Posterior vena cava (tissue), 2 donors: ENCODE data around the gene SNX15. TPM values are rescaled to one million over a fixed set of nuclear protein-coding genes. Genes with fewer than 3 reads are reported as not detected.

ENCODE experiments used
- DNase-seq: peaks from one replicate; pipeline ENCODE4 v3.0.0-alpha.2; 2020; ENCODE audit warnings: low spot score
- intact Hi-C, 2 donors: fragments of 100-400 bp; cut with DNase I; formaldehyde crosslinking; loops; one replicate each; pipeline versions ENCODE4 v1.14.1 to v1.14.2; 2022 to 2023
- total RNA-seq, 2 donors: library from RNA; stranded (reverse); fragmentation: NEBNext Ultra II Directional; extraction: Animal tissue kit (Norgen Biotek cat#: 25700); gene quantifications; one replicate each; pipeline ENCODE4 v1.2.1, GENCODE V29; 2021
- donor health status: DM: yes; HTN: yes; CAD: no.
- donor health status: DM: yes; HTN: yes; CAD: no.

The SNX15 gene
- total RNA-seq, 2 donors from 2014 or later, result 17.4 to 21.1 TPM

DNA sequence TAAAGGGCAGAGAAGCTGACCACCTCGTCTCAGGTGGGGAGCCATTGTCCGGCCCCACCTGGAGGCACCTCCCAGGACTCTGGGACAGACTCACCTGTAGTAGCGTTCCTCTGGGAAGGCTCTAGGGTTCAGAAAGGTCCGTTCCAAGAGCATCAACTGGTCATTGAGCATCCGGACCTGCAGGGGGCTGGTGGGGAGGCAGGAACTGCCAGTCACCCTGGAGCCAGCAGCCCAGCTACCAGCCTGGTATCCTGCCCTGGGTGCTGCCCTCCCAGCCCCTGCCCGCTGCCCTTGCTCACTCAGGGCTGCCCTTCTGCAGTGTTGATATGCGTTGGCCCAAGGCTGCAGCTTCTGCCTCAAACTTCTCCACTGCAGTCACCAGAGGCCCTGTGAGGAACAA, 18.5 kb downstream of the SNX15 start:
- intact Hi-C loops, result no loop called here
- no peak for DNase-seq

DNA sequence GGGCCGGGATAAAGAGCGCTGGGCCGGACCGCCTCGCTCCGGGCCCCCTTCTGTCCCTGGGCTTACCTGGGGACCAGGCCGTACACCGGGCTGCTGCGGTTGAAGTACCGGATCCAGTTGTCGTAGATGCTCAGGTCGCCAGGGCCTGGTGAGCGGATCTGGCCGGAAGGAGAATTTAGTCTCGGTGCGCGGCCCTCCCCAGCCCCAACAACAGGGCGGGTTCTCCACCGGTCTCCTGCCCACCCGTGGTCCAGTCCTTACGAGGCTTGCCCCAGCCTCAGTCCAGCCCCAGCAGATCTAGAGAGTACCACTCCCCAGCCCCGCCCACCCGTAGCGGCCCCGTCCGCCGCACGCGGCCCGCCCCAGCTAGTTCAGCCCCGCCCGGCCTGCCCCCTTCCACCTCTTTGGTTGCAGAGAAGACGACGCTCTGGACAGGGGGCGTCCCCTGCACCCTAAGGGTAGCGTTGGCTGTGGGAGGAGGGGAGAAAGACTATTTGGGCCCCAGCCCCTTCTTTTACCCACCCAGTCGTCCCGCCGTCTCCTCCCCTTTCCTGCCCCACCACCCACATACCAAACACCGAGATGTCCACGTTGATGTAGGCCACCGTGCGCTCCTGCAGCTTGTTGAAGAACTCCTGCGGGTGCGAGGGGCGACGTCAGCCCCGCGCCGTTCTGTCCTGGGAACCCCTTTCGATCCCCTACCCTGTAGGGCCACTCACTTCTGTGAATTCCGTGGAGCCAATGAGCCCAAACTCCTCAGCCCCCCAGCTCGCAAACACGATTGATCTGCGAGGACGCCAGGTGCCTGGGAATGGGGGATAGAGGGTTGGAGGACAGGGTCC, 20.6 kb downstream of the SNX15 start:
- no peak for DNase-seq
- intact Hi-C loops, result no loop called here

GRCh38 chr11:65051398-65051858, 24.2 kb downstream of the SNX15 start:
- DNase-seq, result no peak
- intact Hi-C loops, result no loop called here

- no peak for DNase-seq
- intact Hi-C loops, result no loop called here
Observed at GRCh38 chr11:65053827-65054508, 26.7 kb downstream of the SNX15 start.

DNA sequence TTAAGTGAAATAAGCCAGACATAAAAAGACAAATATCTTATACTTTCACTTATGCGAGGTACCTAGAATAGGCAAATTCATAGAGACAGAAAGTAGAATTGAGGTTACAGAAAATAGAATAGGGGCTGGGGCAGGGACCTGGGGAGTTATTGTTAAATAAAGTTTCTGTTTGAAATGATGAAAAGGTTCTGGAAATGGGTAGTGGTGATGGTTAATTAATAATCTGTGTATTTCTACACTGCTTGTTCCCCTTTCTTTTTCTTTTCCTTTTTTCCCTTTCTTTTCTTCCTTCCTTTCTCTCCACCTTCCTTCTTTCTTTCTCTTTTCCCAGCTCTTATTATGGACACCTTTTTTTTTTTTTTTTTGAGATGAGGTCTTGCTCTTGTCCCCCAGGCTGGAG, 28.3 kb downstream of the SNX15 start:
- DNase-seq, result no peak
- intact Hi-C loops, result no loop called here

DNA sequence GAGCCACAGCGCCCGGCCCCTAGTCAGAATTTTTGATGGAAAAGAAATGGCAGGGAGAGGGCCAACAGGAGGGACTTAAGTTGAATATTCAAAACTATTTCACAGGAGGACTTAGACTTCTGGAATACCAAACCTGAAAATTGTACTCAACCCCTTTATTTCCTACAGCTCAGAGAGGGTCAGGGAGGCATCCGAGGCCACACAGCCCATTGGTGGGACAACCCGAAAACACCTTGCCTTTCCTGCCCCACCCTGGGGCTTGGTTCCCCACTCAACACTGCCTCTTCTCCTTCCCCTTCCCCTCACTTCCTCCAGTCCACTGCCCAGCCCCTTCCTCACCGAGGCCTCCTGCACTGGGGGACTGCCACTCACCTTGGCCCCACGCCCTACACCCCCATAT, 29.8 kb downstream of the SNX15 start:
- intact Hi-C loops, result no loop called here
- no peak for DNase-seq

GRCh38 chr11:65057526-65057925, 30.3 kb downstream of the SNX15 start:
- DNase-seq, result no peak
- intact Hi-C loops, result no loop called here

DNA sequence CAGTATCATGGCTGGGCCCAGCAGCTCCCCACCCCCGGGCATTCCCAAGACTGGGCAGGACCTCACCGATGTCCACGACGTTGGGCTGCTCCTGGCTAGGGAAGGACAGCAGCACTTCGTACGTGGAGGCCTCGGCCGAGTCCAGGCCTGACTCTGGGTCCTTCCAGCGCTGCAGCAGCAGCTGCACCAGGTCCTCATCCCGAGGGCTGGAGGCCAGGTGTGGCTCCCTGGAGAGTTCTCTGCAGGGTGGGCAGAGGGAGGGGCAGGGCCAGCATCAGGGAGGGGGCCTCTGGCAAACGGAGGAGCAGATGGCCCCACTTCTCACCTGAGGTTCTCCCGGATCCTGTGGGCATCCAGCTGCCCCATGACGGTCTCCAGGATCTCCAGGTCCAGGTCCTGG, 30.8 kb downstream of the SNX15 start:
- intact Hi-C loops, result no loop called here
- no peak for DNase-seq

DNA sequence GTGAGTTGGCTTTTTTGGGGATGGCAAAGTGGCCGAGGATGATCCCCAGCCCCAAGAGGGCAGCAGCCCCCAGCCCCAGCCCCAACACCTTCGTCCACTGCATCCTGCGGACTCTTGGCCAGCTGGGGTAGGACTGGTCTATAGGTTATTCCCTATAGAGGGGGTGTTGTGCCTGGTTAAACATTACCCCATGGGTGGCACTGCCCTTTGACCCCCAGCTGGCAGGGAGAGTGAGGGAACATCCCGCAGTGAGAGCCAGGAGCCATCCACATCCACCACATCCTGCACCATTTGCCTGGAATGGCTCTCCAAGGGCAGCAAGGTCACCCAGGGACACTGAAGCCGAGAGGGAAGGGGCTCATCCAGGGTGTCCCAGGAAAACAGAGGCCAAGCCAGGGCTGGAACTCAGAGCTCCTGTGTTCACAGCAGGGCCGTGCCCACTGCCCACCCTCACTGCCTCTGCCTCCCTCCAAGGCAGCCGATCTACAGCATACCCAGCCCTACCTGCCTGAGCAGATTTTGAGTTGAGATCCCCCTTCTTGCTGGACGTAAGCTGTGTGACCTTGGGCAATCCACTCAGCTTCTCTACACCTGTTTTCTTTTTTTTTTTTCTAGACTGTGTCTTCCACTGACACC, 31.3 kb downstream of the SNX15 start, which contains the start of gene NAALADL1:
NAALADL1 (minus strand) TSS at position 135 of the 636 bp plus-strand sequence; CDS start at position 103, 32 bp downstream.
- intact Hi-C loops, result no loop called here
- no peak for DNase-seq

DNA sequence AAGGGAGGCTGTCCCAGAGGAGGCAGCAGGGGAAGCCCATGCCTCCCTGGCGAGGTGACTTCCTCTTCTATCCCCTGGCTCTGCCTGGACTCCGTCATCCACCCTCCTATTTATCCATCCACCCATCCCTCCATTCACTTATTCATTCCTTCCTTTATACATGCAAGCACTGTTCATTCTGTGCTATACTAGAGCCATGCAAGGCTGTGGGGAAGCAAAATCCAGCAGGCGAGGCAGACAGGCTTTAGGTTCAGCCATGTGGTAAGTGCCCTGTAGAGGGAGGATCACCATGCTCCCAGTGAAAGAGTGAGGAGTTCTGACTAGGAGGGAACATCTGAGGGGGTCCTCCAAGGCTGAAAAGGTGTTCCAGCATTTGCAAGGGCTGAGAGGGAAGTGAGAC, 32.3 kb downstream of the SNX15 start:
- intact Hi-C loops, result no loop called here
- DNase-seq, result no peak

DNA sequence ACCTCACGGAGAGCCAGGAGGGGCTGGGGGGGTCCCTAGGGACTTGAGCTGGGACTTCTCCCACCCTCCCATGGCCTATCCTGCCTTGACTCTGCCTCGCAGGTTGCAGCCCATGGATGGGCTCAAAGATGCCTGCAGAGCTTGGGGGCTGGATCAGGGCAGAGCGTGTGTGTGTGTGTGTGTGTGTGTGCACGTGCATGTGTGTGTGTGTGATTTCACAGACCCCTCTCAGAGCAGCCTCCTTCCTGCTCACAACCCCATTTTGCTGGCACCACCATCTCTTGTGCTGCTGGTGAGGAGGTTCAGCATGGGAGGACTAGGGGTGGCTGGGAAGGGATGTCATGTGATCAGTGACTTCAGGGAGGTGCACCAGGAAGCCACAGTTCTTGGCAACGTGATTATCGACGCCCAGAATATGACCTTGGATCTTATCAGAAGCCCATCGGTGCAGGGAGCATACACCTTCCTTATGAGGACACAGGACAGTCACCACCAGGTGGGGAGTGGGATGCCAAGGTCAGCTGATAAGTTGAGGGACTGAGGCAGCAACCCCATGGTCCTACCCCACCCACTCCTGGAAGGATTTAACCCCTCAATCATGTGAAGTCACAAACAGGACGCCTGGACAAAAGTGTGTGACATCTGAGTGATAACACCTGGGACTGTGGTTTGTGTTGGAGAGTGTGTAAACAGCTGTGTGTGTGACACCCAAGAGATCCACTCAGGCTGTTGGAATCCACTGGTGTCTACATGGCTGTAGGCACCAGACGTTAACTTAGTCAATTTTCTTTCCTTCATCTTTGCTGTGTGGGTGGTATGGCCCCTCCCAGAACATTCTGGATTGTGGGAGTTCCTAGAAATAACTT, 33.0 kb downstream of the SNX15 start:
- DNase-seq, result no peak
- intact Hi-C loops, result no loop called here

- intact Hi-C loops, result no loop called here
- no peak for DNase-seq
Observed at GRCh38 chr11:65060913-65061408, 33.7 kb downstream of the SNX15 start.

GRCh38 chr11:65063532-65063931, 36.3 kb downstream of the SNX15 start:
- intact Hi-C loops, result no loop called here
- DNase-seq, result no peak

- intact Hi-C loops, result no loop called here
- no peak for DNase-seq
Observed at GRCh38 chr11:65064847-65065240, 37.6 kb downstream of the SNX15 start.

GRCh38 chr11:65065851-65066250, 38.6 kb downstream of the SNX15 start:
- DNase-seq, result no peak
- intact Hi-C loops, result no loop called here

DNA sequence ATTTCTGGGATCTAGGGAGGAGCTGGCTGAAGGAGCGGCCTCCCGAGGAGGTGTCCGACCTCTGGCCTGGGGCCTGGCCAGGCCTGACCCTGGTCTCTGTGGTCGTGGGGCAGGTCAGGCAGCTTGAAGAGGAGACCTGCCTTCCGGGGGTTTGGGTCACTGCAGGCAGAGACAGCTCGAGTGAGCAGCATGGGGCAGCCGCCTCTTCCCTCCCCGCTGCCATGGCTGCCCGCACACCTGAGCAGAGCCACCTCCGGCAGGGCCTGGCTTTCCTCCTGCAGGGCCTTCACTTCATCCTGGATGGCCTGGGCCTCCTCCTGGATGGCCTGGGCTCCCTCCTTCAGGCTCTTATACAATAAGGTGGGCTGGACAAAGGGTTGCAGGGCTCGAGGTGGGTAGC, 39.1 kb downstream of the SNX15 start:
- DNase-seq, result no peak
- intact Hi-C loops, result no loop called here

GRCh38 chr11:65066805-65067291, 39.6 kb downstream of the SNX15 start:
- DNase-seq, result no peak
- intact Hi-C loops, result no loop called here

GRCh38 chr11:65067446-65067845, 40.2 kb downstream of the SNX15 start:
- intact Hi-C loops, result no loop called here
- DNase-seq, result no peak

GRCh38 chr11:65069217-65069616, 42.0 kb downstream of the SNX15 start:
- no peak for DNase-seq
- intact Hi-C loops, result no loop called here
